Endometrium (tissue), 2 donors: ENCODE data around the gene VPS54.
"Not testable (repeated sequence)": the region's sequence is repeated elsewhere in the genome, so short reads cannot be mapped to it uniquely, and the experiment has no call there.

Experiments used
- FAIRE-seq: peaks from 2 replicates; lab custom pipeline; 2012; peaks lifted over from hg19 to GRCh38; lab: Jason Lieb, UNC
- donor health status: control.
- donor health status: control.

VPS54 gene

GRCh38 chr2:63871864-63872263 is 147.4 kb downstream of the VPS54 start:
- FAIRE-seq = no peak

GRCh38 chr2:63870679-63871078 is 148.5 kb downstream of the VPS54 start:
- FAIRE-seq = no peak

GRCh38 chr2:63866009-63866709 is 153.1 kb downstream of the VPS54 start:
- no peak for FAIRE-seq

- FAIRE-seq = no peak
These were observed 153.9 kb downstream of the VPS54 start for GRCh38 chr2:63865159-63865799.

- no peak for FAIRE-seq
These were observed 155.5 kb downstream of the VPS54 start for GRCh38 chr2:63863707-63864106.

GRCh38 chr2:63862806-63863205 is 156.4 kb downstream of the VPS54 start:
- FAIRE-seq = no peak

GRCh38 chr2:63861220-63861822 is 157.9 kb downstream of the VPS54 start:
- peak; percentile 53 for FAIRE-seq

GRCh38 chr2:63858291-63858690 is 160.9 kb downstream of the VPS54 start:
- no peak for FAIRE-seq

GRCh38 chr2:63856303-63856603 is 163.0 kb downstream of the VPS54 start:
- FAIRE-seq = no peak

- no peak for FAIRE-seq
These were observed 163.6 kb downstream of the VPS54 start for GRCh38 chr2:63855418-63856302.

GRCh38 chr2:63853527-63854310 is 165.5 kb downstream of the VPS54 start:
- FAIRE-seq = no peak

- no peak for FAIRE-seq
These were observed 167.4 kb downstream of the VPS54 start for GRCh38 chr2:63851691-63852311.

GRCh38 chr2:63850649-63851048 is 168.6 kb downstream of the VPS54 start:
- FAIRE-seq = no peak

- FAIRE-seq = no peak
These were observed 169.0 kb downstream of the VPS54 start for GRCh38 chr2:63850204-63850571.

- FAIRE-seq = no peak
These were observed 169.6 kb downstream of the VPS54 start for GRCh38 chr2:63849381-63850203.

GRCh38 chr2:63847571-63847970 is 171.7 kb downstream of the VPS54 start:
- not testable (repeated sequence) for FAIRE-seq

- FAIRE-seq = no peak
These were observed 172.7 kb downstream of the VPS54 start for GRCh38 chr2:63846487-63846886.

- no peak for FAIRE-seq
These were observed 173.4 kb downstream of the VPS54 start for GRCh38 chr2:63845866-63846265.

GRCh38 chr2:63844616-63845015 is 174.6 kb downstream of the VPS54 start:
- no peak for FAIRE-seq

- no peak for FAIRE-seq
These were observed 175.4 kb downstream of the VPS54 start for GRCh38 chr2:63843791-63844190.

GRCh38 chr2:63843093-63843492 is 176.1 kb downstream of the VPS54 start:
- FAIRE-seq = no peak
